ENCODE results near the gene SPPL3.
"Not testable (repeated sequence)": the region's sequence is repeated elsewhere in the genome, so short reads cannot be mapped to it uniquely, and the experiment has no call there.

The SPPL3 gene, protein sequence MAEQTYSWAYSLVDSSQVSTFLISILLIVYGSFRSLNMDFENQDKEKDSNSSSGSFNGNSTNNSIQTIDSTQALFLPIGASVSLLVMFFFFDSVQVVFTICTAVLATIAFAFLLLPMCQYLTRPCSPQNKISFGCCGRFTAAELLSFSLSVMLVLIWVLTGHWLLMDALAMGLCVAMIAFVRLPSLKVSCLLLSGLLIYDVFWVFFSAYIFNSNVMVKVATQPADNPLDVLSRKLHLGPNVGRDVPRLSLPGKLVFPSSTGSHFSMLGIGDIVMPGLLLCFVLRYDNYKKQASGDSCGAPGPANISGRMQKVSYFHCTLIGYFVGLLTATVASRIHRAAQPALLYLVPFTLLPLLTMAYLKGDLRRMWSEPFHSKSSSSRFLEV

DNA sequence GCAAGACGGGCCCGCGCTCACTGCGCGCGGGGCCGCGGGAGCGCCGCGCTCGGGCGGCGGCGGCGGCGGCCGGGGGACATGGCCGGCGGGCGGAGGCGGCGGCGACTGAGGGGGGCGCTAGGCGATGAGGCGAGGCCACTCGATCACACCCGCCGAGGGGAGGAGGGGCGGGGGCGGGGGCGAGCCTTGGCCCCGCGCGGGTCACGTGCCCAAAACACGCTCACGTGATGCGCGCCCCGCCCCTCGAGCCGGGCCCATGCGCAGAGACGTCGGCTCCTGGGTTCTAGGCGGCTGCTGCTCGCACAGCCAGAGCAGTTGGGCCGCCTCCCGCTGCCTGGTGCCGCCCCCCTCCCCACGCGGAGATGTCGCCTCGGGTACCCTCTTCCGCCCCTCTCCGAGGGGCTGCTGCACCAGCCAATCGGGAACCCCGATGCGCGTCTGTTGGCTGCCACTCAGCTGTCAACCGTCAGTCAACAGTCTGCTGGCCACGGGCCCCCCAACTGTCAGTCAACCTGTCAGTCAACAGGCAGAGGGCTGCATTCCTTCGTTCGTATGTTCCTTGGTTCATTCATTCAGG, at the start of gene SPPL3:
TSS of gene SPPL3 (minus strand) at position 162 of the 577 bp plus-strand sequence. CDS start 491 bp downstream, outside the sequence.
- peak; percentile 79 to 88 (median 86) for DNase-seq

DNA sequence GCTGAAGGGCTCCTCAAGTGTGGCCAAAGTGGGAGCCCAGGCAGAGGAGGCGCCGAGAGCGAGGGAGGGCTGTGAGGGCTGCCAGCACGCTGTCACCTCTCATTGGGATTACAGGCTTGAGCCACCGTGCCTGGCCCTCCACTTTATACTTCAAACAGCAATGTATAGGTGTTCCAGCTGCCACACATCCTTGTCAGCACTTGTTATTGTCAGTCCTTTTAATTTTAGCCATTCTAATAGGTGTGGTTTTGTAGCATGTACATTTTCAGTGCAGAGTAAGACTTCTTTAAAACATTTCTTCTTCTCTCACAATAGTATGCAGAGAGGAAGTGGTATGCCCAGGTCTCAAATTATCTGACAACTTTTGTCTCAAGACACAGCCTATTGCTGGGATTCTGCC, 46.6 kb upstream of the SPPL3 start:
- no peak for DNase-seq

DNA sequence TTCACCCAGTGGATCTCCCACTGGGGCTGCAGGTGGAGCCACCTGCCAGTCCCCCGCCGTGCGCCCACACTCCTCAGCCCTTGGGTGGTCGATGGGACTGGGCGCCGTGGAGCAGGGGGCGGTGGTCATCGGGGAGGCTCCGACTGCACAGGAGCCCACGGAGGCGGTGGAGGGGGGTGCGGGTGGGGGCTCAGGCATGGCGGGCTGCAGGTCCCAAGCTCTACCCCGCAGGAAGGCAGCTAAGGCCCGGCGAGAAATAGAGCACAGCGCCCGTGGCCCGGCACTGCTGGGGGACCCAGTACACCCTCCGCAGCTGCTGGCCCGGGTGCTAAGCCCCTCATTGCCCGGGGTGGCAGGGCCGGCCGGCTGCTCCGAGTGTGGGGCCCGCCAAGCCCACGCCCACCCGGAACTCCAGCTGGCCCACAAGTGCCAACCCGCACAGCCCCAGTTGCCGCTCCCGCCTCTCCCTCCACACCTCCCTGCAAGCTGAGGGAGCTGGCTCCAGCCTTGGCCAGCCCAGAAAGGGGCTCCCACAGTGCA, 46.2 kb upstream of the SPPL3 start:
- DNase-seq, result not testable (repeated sequence)

DNA sequence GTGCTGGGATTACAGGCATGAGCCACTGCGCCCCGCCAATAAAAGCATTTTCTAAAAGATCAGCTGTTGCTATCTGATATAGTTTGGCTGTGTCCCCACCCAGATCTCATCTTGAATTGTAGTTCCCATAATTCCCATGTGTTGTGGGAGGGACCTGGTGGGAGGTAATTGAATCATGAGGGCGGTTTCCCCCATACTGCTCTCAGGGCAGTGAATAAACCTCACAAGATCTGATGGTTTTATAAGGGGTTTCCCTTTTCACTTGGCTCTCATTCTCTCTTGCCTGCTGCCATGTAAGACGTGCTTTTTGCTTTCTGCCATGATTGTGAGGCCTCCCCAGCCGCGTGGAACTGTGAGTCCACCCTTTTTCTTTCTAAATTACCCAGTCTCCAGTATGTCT, 41.4 kb upstream of the SPPL3 start:
- not testable (repeated sequence) for DNase-seq

DNA sequence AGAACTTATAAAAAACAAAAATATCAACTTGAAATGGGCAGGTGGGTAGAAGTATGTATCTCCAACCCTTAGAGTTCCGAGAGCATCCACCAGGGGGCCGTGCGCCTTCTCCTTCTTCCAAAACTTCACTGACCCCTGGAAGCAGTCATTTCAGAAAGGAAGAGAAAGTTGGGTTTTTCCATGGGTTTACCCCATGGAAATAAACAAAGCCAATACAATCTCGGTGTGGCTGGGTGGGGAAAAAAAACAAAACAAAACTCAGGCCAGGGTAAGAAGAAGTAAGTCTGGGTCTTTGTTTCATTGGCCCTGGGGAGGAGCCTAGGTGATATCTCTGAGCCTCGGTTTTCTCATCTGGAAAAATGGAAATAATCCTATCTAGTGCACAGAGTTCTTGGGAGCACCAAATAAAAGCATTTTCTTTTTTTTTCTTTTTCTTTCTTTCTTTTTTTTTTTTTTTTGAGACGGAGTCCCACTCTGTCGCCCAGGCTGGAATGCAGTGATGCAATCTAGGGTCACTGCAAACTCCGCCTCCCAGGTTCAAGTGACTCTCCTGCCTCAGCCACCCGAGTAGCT, 40.6 kb upstream of the SPPL3 start:
- peak; percentile 26 to 65 (median 44) for DNase-seq

DNA sequence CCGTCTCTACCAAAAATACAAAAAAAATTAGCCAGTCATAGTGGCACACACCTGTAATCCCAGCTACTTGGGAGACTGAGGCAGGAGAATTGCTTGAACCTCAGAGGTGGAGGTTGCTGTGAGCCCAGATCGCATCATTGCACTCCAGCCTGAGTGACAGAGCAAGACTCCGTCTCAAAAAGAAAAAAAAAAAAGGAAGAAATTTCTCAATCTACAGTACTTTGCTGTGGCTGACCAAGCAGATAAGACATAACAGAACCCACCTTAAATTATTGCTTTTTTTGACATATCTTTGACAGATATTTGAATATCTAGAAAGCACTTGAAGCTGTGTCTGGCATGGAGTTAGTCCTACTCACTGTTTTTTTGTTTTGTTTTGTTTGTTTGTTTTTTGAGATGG, 39.3 kb upstream of the SPPL3 start:
- DNase-seq, result no peak

DNA sequence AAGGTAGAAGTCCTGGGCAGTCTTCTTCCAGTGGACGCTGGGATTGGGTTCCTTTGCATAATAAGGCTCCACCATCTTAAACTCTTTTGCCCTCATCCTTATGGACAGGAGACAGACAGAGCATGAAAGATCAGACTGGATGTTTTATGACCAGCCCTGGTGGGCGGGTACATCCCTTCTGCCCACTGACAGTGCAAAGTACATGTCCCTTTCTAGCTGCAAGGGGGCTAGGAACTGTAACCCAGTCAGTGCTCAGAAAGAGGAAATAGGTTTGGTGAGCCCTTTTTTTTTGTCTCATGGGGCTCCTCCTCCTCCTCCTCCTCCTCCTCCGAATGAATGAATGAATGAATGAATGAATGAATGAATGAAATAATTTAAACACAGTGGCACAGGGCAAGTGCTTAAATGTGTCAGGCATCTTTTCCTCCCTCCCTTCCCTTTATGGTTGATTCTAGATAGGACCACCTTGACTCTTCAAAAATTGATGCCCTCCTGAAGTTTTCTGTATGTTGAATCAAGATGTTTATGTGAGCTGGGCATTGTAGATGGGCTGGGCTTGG, 37.8 kb upstream of the SPPL3 start:
- DNase-seq, result no peak

DNA sequence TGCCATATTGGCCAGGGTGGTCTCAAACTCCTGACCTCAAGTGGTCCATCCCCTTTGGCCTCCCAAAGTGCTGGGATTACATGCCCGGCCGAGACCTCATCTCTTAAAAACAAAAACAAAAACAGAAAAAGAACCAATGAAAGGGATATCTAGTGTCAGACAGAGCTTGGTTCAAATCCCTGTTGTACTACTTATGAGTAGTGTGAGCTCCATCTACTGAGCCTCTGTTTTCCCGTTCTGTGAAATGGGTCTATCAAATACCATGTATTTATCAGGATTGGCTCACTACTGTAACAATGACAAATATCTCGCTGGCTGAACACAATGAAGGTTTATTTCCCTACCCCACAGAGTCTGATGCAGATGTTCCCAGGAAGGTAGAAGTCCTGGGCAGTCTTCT, 37.3 kb upstream of the SPPL3 start:
- DNase-seq, result no peak

DNA sequence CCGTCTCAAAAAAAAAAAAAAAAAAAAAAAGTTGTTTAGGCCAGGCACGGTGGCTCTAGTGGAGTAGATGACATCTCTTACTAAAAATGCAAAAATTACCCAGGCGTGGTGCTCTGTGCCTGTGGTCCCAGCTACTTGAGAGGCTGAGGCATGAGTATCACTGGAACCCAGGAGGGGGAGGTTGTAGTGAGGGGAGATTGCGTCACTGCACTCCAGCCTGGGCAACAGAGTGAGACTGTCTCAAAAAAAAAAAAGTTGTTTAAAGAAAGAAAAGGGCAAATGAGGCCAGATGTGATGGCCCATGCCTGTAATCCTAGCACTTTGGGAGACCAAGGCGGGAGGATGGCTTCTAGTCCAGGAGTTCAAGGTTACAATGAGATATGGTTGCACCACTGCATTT, 36.6 kb upstream of the SPPL3 start:
- DNase-seq, result no peak

DNA sequence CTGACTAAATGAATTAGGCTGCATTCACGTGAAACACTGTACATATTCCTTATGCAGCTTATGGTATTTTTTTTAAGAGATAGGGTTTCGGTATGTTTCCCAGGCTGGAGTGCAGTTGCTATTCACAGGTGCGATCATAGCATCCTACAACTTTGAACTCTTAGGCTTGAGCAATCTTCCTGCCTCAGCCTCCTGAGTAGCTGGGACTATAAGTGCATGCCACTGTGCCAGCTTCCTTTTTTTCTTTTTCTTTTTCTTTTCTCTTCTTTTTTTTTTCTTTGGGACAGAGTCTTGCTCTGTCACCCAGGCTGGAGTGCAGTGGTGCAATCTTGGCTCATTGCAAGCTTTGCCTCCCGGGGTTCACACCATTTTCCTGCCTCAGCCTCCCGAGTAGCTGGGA, 35.8 kb upstream of the SPPL3 start:
- no peak for DNase-seq

DNA sequence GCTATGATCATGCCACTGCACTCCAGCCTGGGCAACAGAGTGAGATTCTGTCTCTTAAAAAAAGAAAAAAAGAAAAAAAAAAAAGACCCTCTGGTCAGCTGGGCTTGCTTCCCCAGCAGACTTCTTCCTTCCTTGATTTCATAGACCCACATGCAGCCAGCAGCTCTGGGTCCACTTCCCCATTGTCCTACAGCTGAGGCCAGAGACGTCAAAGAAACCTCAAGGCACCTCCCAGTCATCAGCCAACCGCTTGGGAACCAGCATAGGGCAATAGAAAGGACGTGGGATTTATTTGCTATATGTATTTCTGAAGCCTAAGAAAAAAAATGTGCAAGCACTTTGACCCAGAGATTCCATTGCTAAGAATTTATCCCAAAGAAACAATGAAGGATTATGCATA, 35.4 kb upstream of the SPPL3 start:
- DNase-seq, result no peak

DNA sequence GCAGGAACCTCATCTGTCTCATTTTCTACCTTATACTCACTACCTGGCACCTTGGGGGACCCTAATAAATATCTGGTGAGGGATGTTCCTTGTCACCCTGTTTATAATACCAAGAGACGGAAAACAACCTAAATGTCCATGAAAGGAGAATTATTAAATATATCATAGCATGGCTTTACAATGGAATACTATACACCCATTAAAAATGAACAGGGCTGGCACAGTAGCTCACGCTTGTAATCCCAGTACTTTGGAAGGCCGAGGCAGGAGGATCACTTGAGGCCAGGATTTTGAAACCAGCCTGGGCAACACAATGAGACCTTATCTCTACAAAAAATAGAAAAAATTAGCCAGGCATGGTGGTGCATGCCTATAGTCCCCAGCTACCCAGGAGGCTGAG, 34.3 kb upstream of the SPPL3 start:
- DNase-seq, result no peak

DNA sequence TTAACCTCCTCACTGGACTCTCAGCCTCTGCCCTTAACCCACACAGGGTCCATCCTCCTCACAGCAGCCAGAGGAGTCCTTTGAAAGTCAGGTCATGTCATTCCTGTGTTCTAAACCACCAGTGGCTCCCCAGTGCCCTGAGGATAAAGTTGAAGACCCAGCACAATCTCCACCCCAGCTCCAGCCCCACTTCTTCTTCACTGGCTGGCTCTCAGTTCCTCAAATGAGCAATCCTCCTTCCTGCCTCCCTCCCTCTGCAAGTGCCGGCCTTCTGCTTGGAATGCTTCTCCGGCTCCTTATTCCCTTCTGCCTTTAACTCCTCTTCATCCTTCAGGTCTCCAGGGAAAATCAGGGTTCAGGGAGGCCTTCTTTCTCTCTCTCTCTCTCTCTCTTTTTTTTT, 32.0 kb upstream of the SPPL3 start:
- no peak for DNase-seq

DNA sequence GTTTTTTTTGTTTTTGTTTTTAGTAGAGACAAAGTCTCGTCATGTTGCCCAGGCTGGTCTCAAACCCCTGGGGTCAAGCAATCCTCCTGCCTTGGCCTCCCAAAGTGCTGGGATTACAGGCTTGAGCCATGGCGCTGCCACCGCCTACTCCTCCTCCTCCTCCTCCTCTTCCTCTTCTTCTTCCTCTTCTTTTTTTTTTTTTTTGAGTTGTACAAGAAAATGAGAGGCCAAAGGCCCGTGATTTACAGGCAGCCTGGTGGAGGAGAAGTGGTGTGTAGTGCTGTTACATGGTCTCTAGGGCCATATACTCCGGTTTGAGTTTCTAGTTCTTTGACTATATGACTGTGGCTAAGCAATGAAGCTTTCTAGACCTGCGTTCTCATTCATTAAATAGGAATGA, 29.6 kb upstream of the SPPL3 start:
- DNase-seq, result no peak

DNA sequence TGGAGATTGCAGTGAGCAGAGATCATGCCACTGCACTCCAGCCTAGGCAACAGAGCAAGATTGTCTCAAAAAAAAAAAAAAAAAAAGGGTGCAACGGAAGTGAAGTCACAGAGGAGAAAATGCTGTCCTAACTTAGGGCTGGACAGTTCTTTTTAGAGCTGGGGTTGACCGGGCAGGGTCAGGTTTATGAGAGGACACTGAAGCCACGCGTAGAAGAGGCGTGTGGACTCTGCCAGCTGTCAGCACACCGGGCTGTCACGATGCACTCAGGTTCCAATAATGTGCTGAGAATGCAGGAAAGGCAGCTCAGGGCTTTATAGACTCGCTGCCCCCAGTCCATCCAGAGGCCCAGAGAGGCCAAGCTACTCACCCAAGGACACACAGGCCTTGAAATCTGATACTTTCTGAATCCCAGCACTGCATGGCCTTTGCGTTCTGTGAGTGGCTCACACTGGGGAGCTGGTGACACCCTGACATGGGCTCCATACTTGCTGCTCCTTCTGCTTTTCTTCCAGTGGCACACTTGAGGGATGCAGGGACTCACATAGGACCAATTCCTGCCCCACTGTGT, 28.9 kb upstream of the SPPL3 start:
- no peak for DNase-seq

DNA sequence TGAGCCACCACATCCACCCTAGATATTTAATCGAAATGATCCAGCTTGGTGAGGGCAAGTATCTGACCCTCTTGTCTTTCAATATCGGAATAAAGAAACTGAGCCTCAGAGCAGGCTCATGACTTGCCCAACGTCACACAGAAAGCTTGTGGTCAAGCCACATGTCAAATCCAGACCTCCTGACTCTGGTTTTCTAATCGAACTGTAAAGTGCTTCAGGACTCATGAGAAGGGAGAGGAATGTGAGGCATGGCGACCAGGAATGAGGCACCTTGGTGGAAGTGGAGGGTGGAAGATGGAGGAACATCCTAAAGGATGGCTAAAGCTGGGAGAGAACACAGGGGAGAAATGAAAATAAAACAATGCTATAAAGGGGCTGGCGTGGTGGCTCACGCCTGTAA, 27.9 kb upstream of the SPPL3 start:
- no peak for DNase-seq

DNA sequence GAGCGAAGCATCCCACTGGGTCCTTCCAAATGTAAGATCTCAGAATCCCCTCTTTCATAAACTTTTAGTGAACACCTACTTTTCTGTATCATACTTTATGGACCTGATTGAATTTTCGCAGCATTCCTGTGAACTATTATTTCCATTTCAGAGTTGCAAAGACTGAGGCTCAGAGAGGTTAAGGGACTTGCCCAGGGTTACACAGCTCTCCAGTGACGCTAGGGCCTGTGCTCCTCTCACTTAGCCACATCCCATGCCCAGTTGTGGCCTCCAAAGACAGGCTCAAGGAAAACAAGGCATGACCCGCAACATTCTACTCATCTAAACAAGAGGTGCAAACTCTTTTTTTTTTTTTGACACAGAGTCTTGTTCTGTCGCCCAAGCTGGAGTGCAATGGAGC, 25.9 kb upstream of the SPPL3 start:
- no peak for DNase-seq

DNA sequence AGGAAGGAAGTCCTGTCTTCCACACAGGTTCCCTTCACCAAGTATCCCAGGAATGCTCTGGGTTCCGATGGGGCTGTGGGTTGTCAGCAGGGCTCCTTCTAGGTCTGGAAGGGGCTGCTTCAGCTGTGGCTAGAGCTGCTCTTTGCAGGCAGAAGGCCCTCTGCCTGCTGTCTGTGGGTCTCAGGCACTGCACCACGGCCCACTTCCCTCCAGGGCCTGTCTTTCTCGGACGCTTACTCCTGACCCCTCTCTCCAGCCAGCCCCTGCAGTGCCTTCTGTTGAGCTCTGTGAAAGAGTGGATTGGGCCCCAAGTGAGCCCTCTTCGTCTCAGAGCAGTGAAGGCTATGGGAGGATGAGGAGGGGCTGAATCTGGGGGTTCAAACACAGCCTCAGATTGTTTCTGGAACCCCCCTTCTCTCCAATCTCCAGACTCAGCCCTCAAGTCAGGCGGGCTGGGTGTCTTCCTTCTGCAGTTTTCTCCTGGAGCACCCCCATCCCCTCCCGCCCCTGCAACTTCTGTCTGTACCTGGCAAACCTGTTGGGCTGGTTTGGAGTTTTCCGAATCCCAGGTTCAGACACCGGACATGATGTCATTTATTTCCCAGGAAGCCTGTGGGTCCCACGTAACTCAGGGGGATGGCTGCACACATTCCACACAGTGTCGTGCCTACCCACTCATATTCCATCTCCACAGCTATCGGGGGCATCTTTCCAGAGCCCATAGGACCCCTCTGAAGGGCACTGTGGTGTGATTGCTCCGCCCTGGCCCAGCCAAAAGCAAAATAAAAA, 24.9 kb upstream of the SPPL3 start:
- DNase-seq, result no peak

DNA sequence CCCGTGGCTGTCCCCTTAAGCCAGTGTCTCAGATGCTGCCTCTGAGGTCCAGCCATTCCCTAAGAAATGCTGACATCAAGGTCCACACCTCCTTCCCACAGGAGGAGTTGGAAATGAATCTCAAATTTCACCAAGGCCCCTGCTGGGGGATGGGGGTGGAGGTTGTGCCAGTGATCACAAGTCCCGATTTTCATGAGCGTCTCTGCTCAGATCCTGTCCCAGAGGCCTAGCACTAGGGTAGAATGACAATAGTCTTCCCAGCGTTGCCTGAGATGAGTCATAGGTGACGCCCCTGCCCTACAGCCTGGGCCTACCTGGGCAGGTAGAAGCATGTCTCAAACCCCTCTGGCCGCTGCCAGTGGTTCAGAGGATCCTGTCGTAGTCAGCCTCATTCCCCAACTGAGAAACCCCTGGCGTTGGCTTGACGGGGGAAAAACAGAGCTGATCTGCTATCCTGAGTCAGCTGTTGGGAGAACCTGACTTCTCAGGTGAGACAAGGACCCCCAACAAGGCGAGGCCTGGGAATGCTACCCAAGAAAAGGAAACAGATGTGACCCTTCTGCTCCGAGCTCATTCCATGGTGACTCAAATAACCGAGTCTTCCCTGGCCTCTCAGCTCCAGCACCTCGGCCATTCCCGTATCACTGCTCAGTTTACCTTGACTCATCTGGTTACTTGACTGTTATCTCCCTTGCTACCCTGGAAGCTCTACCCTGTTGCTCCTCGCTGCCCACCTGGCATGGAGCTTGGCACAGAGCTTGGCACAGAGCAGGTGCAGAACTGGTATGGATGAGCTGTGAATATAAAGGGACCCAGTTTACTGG, 21.8 kb upstream of the SPPL3 start:
- DNase-seq, result no peak

DNA sequence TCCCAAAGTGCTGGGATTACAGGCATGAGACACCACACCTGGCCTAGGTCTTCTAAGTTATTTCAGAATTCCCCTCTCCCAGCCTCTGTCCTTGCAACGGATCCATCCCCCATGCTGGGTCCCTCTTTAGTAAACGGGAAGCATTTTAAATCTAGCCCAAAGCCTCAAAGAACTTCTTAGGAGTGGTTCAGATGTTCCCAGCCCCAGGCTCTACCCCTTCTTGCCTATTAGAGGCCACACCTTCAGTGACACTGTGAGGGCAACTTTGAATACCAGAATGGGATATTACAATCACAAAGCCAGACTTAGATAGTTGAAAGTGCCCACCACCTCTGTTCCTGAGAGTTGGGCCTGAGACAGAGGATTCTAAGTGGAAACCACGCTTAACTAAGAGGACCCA, 18.1 kb upstream of the SPPL3 start:
- DNase-seq, result no peak

DNA sequence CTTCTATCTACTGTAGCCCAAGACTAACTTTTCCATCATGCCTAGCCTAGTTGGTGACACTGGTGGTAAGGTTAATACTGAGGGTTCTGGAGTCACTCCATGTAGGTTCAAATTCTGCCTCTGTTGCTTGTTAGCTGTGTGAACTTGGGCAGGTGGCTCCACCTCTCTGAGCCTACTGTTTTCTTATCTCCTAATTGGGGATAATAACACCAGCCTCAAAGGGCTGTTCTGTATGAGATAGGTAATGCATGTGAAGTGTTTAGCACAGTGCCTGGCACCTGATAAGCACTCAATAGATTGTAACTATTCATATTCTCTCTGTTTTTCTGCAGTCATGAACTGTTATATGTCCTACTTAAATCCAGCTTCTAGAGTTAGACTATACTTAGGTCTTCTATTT, 17.5 kb upstream of the SPPL3 start:
- DNase-seq, result no peak

DNA sequence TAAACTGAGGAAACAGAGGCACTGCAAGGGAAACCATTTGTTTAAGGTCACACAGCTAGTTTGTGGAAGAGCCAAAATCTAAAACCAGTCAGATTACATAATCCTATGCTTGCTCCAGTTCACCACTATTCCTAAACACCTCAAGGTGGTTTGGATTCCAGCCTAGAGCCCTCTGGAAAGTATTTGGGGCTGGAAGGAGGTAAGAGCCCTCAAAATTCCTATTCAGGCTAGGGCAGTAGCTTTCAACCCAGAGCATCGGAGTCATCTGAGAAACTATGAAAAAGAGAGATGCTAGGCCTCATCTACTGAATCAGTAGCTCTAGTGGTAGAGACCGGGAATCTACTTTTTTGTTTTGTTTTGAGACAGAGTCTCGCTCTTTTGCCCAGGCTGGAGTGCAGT, 16.0 kb upstream of the SPPL3 start:
- no peak for DNase-seq

All from activated CD4-positive, CD25-positive, alpha-beta regulatory T cell (primary cell).